Endothelial cell of umbilical vein (primary cell): ENCODE data around the gene RHOH. TPM values are rescaled to one million over a fixed set of nuclear protein-coding genes. Genes with fewer than 3 reads are reported as not detected.

ENCODE experiments used
- BruUV-seq: library from RNA; stranded (reverse); fragments of 400-500 nt; replicated peaks from 2 replicates; lab custom pipeline; 2021; lab: Mats Ljungman, UMichigan
- CTCF ChIA-PET: fragments of 300-600, 350-600 bp; sonication (Branson Sonifier 250); formaldehyde crosslinking; loops from one replicate; lab custom pipeline; 2021; ENCODE audit warnings: antibody characterized with exemption, inconsistent platforms; lab: Charles Lee
- POLR2A ChIA-PET: fragments of 300-600, 350-600 bp; sonication (Branson Sonifier 250); formaldehyde crosslinking; loops from one replicate; lab custom pipeline; 2021; ENCODE audit warnings: antibody characterized with exemption, inconsistent platforms; lab: Charles Lee
- DNase-seq: peaks from one replicate; pipeline ENCODE4 v3.0.0-alpha.2; 2011; ENCODE audit warnings: low read depth, low spot score
- FAIRE-seq: peaks from 2 replicates; lab custom pipeline; 2011; peaks lifted over from hg19 to GRCh38; lab: Jason Lieb, UNC
- H2AFZ ChIP-seq: 2 replicates; pipeline ENCODE4 v1.6.0; 2012; ENCODE audit warnings: low read depth, low read length, control low read depth, inconsistent platforms
- H3K27ac ChIP-seq: 2 replicates; pipeline ENCODE4 v1.5.1; 2011; ENCODE audit warnings: low read depth, mild to moderate bottlenecking, control low read depth, low read length, moderate library complexity; ENCODE audit not compliant: insufficient read depth
- H3K27me3 ChIP-seq, 2 experiments: 2 replicates each; pipeline versions ENCODE4 v1.6.0 to v1.6.1; 2011; ENCODE audit warnings: low read length in 2 of 2, mixed read lengths in 1 of 2; ENCODE audit not compliant: control insufficient read depth in 2 of 2, insufficient read depth in 2 of 2
- H3K36me3 ChIP-seq, 2 experiments: 2 replicates in 1 of 2; 3 replicates in 1 of 2; pipeline ENCODE4 v1.5.1; 2011; ENCODE audit warnings: low read length in 2 of 2, mild to moderate bottlenecking in 1 of 2, moderate library complexity in 1 of 2; ENCODE audit not compliant: control insufficient read depth in 2 of 2, insufficient read depth in 2 of 2; ENCODE audit errors: extremely low read depth in 1 of 2
- H3K4me1 ChIP-seq: 3 replicates; pipeline ENCODE4 v1.5.1; 2011; ENCODE audit warnings: mild to moderate bottlenecking, low read length; ENCODE audit not compliant: control insufficient read depth, insufficient read depth; ENCODE audit errors: extremely low read depth
- H3K4me2 ChIP-seq: 2 replicates; pipeline ENCODE4 v1.6.1; 2011; ENCODE audit warnings: low read length, control low read depth, mixed read lengths; ENCODE audit not compliant: insufficient read depth
- H3K4me3 ChIP-seq, 3 experiments: fragments of 200-600 bp in 1 of 3; sonication (generic), shearing (Covaris generic) in 1 of 3; replicated peaks in 1 of 3; 2 replicates each; pipeline ENCODE4 v1.5.1; 2011 to 2016; ENCODE audit warnings: control low read depth in 3 of 3, low read length in 3 of 3, mild to moderate bottlenecking in 2 of 3, inconsistent platforms in 1 of 3, low read depth in 1 of 3, moderate library complexity in 1 of 3; ENCODE audit not compliant: insufficient read depth in 1 of 3
- H3K79me2 ChIP-seq: 2 replicates; pipeline ENCODE4 v1.6.0; 2012; ENCODE audit warnings: low read length, inconsistent platforms; ENCODE audit not compliant: control insufficient read depth, insufficient read depth
- H3K9ac ChIP-seq: replicated peaks from 2 replicates; pipeline ENCODE3; 2011; ENCODE audit warnings: low read length, control low read depth; ENCODE audit not compliant: insufficient read depth; ENCODE audit errors: extremely low read depth
- H3K9me1 ChIP-seq: replicated peaks from 3 replicates; pipeline ENCODE4 v1.6.0; 2011; ENCODE audit warnings: mild to moderate bottlenecking, low read length; ENCODE audit not compliant: control insufficient read depth, insufficient read depth; ENCODE audit errors: extremely low read depth
- H3K9me3 ChIP-seq: replicated peaks from 2 replicates; pipeline ENCODE4 v1.5.1; 2012; ENCODE audit warnings: low read length, inconsistent platforms; ENCODE audit not compliant: control insufficient read depth, insufficient read depth
- H4K20me1 ChIP-seq: replicated peaks from 2 replicates; pipeline ENCODE3; 2011; ENCODE audit warnings: mild to moderate bottlenecking, low read length; ENCODE audit not compliant: control insufficient read depth, insufficient read depth; ENCODE audit errors: extremely low read depth
- EZH2 ChIP-seq: IDR thresholded peaks from 2 replicates; pipeline ENCODE4 v1.6.1; 2012; ENCODE audit warnings: borderline replicate concordance, low read depth, mild to moderate bottlenecking, moderate library complexity, low read length, inconsistent platforms; ENCODE audit not compliant: severe bottlenecking
- FOS ChIP-seq: IDR thresholded peaks from 2 replicates; pipeline ENCODE4 v1.6.1; 2011; ENCODE audit warnings: mild to moderate bottlenecking, low read length, moderate library complexity, borderline replicate concordance; ENCODE audit not compliant: insufficient read depth
- GATA2 ChIP-seq: IDR thresholded peaks from 2 replicates; pipeline ENCODE4 v1.7.0; 2011; ENCODE audit warnings: low read depth, mild to moderate bottlenecking, moderate library complexity, mixed read lengths, low read length; ENCODE audit not compliant: insufficient read length, insufficient read depth
- JUN ChIP-seq: IDR thresholded peaks from 2 replicates; pipeline ENCODE4 v1.6.1; 2011; ENCODE audit warnings: borderline replicate concordance, low read depth; ENCODE audit not compliant: insufficient read length, insufficient read depth
- MYC ChIP-seq: IDR thresholded peaks from one replicate; pipeline ENCODE4 v1.6.1; 2011; ENCODE audit warnings: mild to moderate bottlenecking, low read depth, low read length
- POLR2A ChIP-seq: IDR thresholded peaks from 2 replicates; pipeline ENCODE4 v1.6.1; 2012; ENCODE audit warnings: low read depth, mild to moderate bottlenecking, control low read depth, low read length
- POLR2AphosphoS5 ChIP-seq: IDR thresholded peaks from 2 replicates; pipeline ENCODE4 v1.6.1; 2012; ENCODE audit warnings: low read depth, mild to moderate bottlenecking, control low read depth, low read length, moderate library complexity; ENCODE audit not compliant: insufficient read depth
- dilution Hi-C: fragments of 300-500 bp; cut with MboI; formaldehyde crosslinking; loops from one replicate; pipeline ENCODE4 v1.15.0; 2019; ENCODE audit warnings: low sequenced_read_pairs; ENCODE audit not compliant: extremely low pct_ligation_motif_present
- intact Hi-C: fragments of 100-400 bp; cut with micrococcal nuclease; formaldehyde crosslinking; loops from one replicate; pipeline ENCODE4 v1.10.0; 2022
- polyA plus RNA-seq, 4 experiments: library from polyadenylated mRNA; depleted of rRNA in 3 of 4; stranded (reverse) in 3 of 4; unstranded in 1 of 4; fragments of >200 nt; gene quantifications; 2 replicates each; pipeline versions ENCODE4 v1.2.1 to v1.2.3, GENCODE V29; 2011 to 2012; ENCODE audit warnings: missing spikeins in 1 of 4
- total RNA-seq: library from RNA; stranded (reverse); gene quantifications from 2 replicates; pipeline ENCODE4 v1.2.3, GENCODE V29; 2021
- TF ChIP-seq, protein P1 (sequence below), 2 donors: IDR thresholded peaks; 1 replicate in 1 of 2; 2 replicates in 1 of 2; pipeline ENCODE4 v1.5.1; 2011; ENCODE audit warnings: low read length in 2 of 2, mild to moderate bottlenecking in 2 of 2, moderate library complexity in 2 of 2, control low read depth in 1 of 2, inconsistent platforms in 1 of 2, low read depth in 1 of 2; ENCODE audit not compliant: insufficient read depth in 1 of 2; ENCODE audit errors: extremely low read depth in 1 of 2
- TF ChIP-seq, protein P2 (sequence below): IDR thresholded peaks from 2 replicates; pipeline ENCODE4 v1.6.1; 2011; ENCODE audit not compliant: insufficient read depth, insufficient read length

The RHOH gene
- total and polyA plus RNA-seq, 2 donors (not counting 3 experiments of a cell fraction or from before 2014, with no cell fraction given): not detected

DNA sequence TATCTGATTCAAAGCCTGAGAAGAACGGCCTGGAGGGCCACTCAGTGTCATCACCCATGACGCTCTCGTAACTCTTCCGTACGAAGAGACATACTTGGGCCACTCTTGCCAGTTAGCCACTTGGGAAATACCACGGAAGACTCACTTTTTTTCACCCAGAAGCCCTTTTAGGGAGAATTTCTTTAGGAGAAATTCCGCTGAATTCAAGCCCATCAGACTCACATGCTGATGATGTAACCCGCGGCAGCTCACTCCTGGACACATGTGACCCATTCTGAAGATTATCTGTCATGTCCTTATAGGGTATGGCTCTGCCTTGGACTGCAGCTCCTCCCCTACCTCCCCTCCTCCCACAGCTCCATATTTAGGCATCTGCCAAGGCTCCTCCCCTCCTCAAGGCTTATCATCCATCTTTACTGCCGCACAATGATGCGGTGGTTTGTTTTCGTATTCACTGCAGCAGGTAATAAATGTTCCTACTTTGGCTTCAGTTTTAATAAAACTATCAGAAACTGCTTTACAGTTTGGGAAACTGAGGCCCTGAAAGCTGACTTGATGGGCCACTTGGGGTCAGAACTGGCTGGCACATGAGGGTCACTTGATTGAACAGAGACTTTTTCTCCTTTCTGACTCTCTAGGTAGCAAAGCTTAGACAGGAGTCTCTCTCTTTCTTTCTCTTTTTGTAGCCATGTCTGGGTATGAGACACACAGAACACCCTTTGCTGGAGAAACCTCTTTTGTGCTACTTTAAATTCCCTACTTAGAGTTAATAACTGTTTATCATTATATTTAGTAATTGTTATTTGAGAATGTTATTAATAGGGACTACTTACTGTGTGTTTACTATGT is 42.1 kb downstream of the RHOH start:
- intact Hi-C loops (no loop called here), dilution Hi-C loops (no loop called here)
- Histone ChIP-seq H2AFZ (no peak overlapping the region), H3K9ac (no peak overlapping the region), H3K9me3 (no peaks in the 10 kb centered on the region), H3K4me2 (no peak overlapping the region), H3K9me1 (no peaks in the 10 kb centered on the region), H3K4me1 (no peaks in the 10 kb centered on the region), H3K36me3 (no peaks in the 10 kb centered on the region), H3K27me3 (no peaks in the 10 kb centered on the region), H3K27ac (no peak overlapping the region), H3K4me3 (no peak overlapping the region), H4K20me1 (no peaks in the 10 kb centered on the region), H3K79me2 (no peaks in the 10 kb centered on the region)
- FAIRE-seq (no peak), DNase-seq (no peak)
- ChIA-PET CTCF (interaction anchor here (1.2 kb wide), 1 partner anchor 71 kb away, joined by 3 read pairs; no protein-coding TSS in a partner anchor), POLR2A (no interaction called here)
- TF ChIP-seq, protein P1, sequence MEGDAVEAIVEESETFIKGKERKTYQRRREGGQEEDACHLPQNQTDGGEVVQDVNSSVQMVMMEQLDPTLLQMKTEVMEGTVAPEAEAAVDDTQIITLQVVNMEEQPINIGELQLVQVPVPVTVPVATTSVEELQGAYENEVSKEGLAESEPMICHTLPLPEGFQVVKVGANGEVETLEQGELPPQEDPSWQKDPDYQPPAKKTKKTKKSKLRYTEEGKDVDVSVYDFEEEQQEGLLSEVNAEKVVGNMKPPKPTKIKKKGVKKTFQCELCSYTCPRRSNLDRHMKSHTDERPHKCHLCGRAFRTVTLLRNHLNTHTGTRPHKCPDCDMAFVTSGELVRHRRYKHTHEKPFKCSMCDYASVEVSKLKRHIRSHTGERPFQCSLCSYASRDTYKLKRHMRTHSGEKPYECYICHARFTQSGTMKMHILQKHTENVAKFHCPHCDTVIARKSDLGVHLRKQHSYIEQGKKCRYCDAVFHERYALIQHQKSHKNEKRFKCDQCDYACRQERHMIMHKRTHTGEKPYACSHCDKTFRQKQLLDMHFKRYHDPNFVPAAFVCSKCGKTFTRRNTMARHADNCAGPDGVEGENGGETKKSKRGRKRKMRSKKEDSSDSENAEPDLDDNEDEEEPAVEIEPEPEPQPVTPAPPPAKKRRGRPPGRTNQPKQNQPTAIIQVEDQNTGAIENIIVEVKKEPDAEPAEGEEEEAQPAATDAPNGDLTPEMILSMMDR (IDR thresholded peaks at IDR 0.05; ENCODE audit: extremely low read depth in 1 of 2, insufficient read depth in 1 of 2, low read depth in 1 of 2, low read length in 2 of 2): no peak
- no peak for TF ChIP-seq POLR2A
- TF ChIP-seq EZH2: no peak
- TF ChIP-seq MYC: no peak
- no peak for TF ChIP-seq FOS
- no peak for TF ChIP-seq GATA2
- TF ChIP-seq, protein P2, sequence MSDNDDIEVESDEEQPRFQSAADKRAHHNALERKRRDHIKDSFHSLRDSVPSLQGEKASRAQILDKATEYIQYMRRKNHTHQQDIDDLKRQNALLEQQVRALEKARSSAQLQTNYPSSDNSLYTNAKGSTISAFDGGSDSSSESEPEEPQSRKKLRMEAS: no peak
- TF ChIP-seq POLR2AphosphoS5: no peak
- no peak for TF ChIP-seq JUN
- no TSS peak for BruUV-seq
